HG03139 (cell line): ENCODE results near the gene LGI4.

Experiments used
- ATAC-seq: cut with Tn5 transposase; IDR thresholded peaks from one replicate; pipeline ENCODE4 v1.9.1; 2021; ENCODE audit not compliant: unreplicated experiment

LGI4 gene

GRCh38 chr19:35134601-35135242 is at the start of gene LGI4:
Gene LGI4 (minus strand): TSS chr19:35135059. CDS start chr19:35134680, 379 bp downstream.
- ATAC-seq: no peak

- ATAC-seq: no peak
Observed at GRCh38 chr19:35184267-35184666, 49.4 kb upstream of the LGI4 start.

GRCh38 chr19:35181387-35181786 is 46.5 kb upstream of the LGI4 start:
- no peak for ATAC-seq

GRCh38 chr19:35179830-35180229 is 45.0 kb upstream of the LGI4 start:
- ATAC-seq: no peak

- ATAC-seq: no peak
Observed at GRCh38 chr19:35178701-35179100, 43.8 kb upstream of the LGI4 start.

GRCh38 chr19:35177377-35178274 is 42.8 kb upstream of the LGI4 start:
- ATAC-seq: no peak

- no peak for ATAC-seq
Observed at GRCh38 chr19:35176181-35176570, 41.3 kb upstream of the LGI4 start.

- no peak for ATAC-seq
Observed at GRCh38 chr19:35174226-35174625, 39.4 kb upstream of the LGI4 start.

GRCh38 chr19:35171730-35172129 is 36.9 kb upstream of the LGI4 start:
- ATAC-seq: no peak

GRCh38 chr19:35170359-35171061 is 35.7 kb upstream of the LGI4 start:
- no peak for ATAC-seq

- no peak for ATAC-seq
Observed at GRCh38 chr19:35169221-35169995, 34.5 kb upstream of the LGI4 start.

GRCh38 chr19:35168196-35168595 is 33.3 kb upstream of the LGI4 start:
- no peak for ATAC-seq

GRCh38 chr19:35167251-35168119 is 32.6 kb upstream of the LGI4 start:
- no peak for ATAC-seq

- no peak for ATAC-seq
Observed at GRCh38 chr19:35166100-35167063, 31.5 kb upstream of the LGI4 start.

- no peak for ATAC-seq
Observed at GRCh38 chr19:35165200-35166058, 30.6 kb upstream of the LGI4 start.

GRCh38 chr19:35164418-35164817 is 29.6 kb upstream of the LGI4 start:
- no peak for ATAC-seq

GRCh38 chr19:35162471-35163326 is 27.8 kb upstream of the LGI4 start:
- no peak for ATAC-seq
